Hepatocyte (in vitro differentiated cells): Measurements from ENCODE around the gene GRAMD1A. TPM values are rescaled to one million over a fixed set of nuclear protein-coding genes. Genes with fewer than 3 reads are reported as not detected.

Experiments
- DNase-seq: peaks from one replicate; pipeline ENCODE4 v3.0.0-alpha.2; 2016; ENCODE audit warnings: low spot score
- H2AFZ ChIP-seq: fragments of 200-600 bp; sonication (generic); 2 replicates; pipeline ENCODE4 v1.6.0; 2016; ENCODE audit warnings: antibody characterized with exemption, mild to moderate bottlenecking
- H3K27ac ChIP-seq: fragments of 200-600 bp; sonication (generic); 2 replicates; pipeline ENCODE4 v1.5.1; 2016; ENCODE audit warnings: mild to moderate bottlenecking
- H3K27me3 ChIP-seq: fragments of 200-600 bp; sonication (generic); 2 replicates; pipeline ENCODE4 v1.6.1; 2016
- H3K36me3 ChIP-seq: fragments of 200-600 bp; sonication (generic); replicated peaks from 2 replicates; pipeline ENCODE4 v1.5.1; 2016; ENCODE audit warnings: low read depth; ENCODE audit not compliant: insufficient read depth
- H3K4me1 ChIP-seq: fragments of 200-600 bp; sonication (generic); 2 replicates; pipeline ENCODE4 v1.5.1; 2016; ENCODE audit warnings: mild to moderate bottlenecking, moderate library complexity; ENCODE audit not compliant: insufficient read depth
- H3K4me2 ChIP-seq: fragments of 200-600 bp; sonication (generic); 2 replicates; pipeline ENCODE4 v1.6.0; 2016
- H3K4me3 ChIP-seq: fragments of 200-600 bp; sonication (generic); 2 replicates; pipeline ENCODE4 v1.5.1; 2016; ENCODE audit warnings: mild to moderate bottlenecking
- H3K79me2 ChIP-seq: fragments of 200-600 bp; sonication (generic); 2 replicates; pipeline ENCODE4 v1.6.0; 2017; ENCODE audit warnings: mild to moderate bottlenecking
- H3K9me2 ChIP-seq: fragments of 200-600 bp; sonication (generic); replicated peaks from 2 replicates; pipeline ENCODE4 v1.6.0; 2017; ENCODE audit warnings: mild to moderate bottlenecking; ENCODE audit not compliant: insufficient read depth
- H3K9me3 ChIP-seq: fragments of 200-600 bp; sonication (generic); 2 replicates; pipeline ENCODE4 v1.5.1; 2016; ENCODE audit warnings: low read depth, mild to moderate bottlenecking
- H4K20me1 ChIP-seq: fragments of 200-600 bp; sonication (generic); 2 replicates; pipeline ENCODE4 v1.6.0; 2016; ENCODE audit warnings: mild to moderate bottlenecking; ENCODE audit not compliant: insufficient read depth, poor library complexity, severe bottlenecking
- EZH2 ChIP-seq: fragments of 200-600 bp; sonication (generic); IDR thresholded peaks from 2 replicates; pipeline ENCODE4 v1.6.1; 2016; ENCODE audit warnings: antibody characterized with exemption, mild to moderate bottlenecking, borderline replicate concordance
- EZH2phosphoT487 ChIP-seq: fragments of 200-600 bp; sonication (generic); IDR thresholded peaks from one replicate; pipeline ENCODE4 v1.6.1; 2018; ENCODE audit warnings: antibody characterized with exemption, mild to moderate bottlenecking, low read depth, moderate library complexity; ENCODE audit not compliant: unreplicated experiment, severe bottlenecking
- WGBS: methylation state at CpG from one replicate; pipeline ENCODE4 v1.1.6; 2016; ENCODE audit warnings: low lambda C conversion rate; ENCODE audit errors: missing lambda C conversion rate; 5-methylcytosine and 5-hydroxymethylcytosine counted together
- polyA plus RNA-seq: library from polyadenylated mRNA; unstranded; fragments of >200 nt; fragmentation: Nextera tagmentation; extraction: Ambion mirVana; gene quantifications from 2 replicates; pipeline ENCODE4 v1.2.1, GENCODE V29; 2016
- total RNA-seq: library from RNA; depleted of rRNA; stranded (reverse); fragments of >200 nt; gene quantifications from 2 replicates; pipeline ENCODE4 v1.2.3, GENCODE V29; 2014
- TF ChIP-seq, protein P1 (sequence below): fragments of 200-600 bp; sonication (generic); IDR thresholded peaks from 2 replicates; pipeline ENCODE4 v1.5.1; 2016; ENCODE audit warnings: antibody characterized with exemption, mild to moderate bottlenecking; ENCODE audit not compliant: poor library complexity

The GRAMD1A gene
- total and polyA plus RNA-seq, 2 experiments from 2014 or later, result 34.8 to 92.4 TPM

DNA sequence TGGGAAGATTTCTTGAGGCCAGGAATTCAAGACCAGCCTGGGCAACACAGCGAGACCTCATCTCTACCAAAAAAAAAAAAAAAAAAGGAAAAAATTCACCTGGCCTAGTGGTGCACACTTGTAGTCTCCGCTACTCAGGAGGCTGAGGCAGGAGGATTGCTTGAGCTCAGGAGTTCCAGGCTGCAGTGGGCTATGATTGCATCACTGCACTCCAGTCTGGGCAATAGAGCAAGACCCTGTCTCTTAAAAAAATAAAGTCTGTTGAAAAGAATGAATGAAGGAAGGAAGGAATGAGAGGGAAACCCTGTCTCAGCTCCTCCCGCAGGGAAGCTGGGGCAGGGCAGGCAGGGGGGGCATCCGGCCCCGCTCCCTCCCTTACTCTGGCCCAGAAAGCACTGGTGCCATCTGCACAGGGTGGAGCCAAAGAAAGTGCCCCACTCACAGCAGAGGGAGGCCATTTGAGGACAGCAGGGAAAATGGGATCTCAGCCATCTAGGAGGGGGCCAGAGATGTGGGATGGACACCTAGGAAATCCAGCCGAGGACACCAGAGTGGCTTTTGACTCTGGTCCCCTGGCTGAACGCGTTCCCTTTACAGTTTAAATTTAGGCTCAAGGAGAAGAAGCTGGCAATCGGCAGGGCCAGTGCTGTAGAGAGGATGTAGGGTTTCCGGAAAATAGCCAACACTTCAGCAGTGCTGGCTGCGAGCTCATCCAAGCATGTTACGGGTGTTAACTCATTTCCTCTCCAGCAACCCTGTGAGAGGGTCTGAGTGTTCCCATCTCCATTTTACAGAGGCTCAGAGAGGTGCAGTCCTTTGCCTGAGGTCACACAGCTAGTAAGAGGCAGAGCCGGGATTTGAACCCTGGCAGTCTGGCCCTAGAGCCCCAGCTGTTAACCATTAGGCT, 37.8 kb downstream of the GRAMD1A start:
- no peak overlapping the region for H3K4me2 ChIP-seq
- no peak for DNase-seq
- no peaks in the 10 kb centered on the region for H4K20me1 ChIP-seq
- 87% methylated on average over 13 of the region's 13 CpGs for WGBS
- no peak overlapping the region for H3K4me3 ChIP-seq
- peaks cover 4% of the 10 kb centered on the region for H3K27me3 ChIP-seq
- H3K4me1 ChIP-seq, result peaks cover 16% of the 10 kb centered on the region
- no peak overlapping the region for H3K27ac ChIP-seq
- H3K9me2 ChIP-seq, result no peaks in the 10 kb centered on the region
- TF ChIP-seq, protein P1, sequence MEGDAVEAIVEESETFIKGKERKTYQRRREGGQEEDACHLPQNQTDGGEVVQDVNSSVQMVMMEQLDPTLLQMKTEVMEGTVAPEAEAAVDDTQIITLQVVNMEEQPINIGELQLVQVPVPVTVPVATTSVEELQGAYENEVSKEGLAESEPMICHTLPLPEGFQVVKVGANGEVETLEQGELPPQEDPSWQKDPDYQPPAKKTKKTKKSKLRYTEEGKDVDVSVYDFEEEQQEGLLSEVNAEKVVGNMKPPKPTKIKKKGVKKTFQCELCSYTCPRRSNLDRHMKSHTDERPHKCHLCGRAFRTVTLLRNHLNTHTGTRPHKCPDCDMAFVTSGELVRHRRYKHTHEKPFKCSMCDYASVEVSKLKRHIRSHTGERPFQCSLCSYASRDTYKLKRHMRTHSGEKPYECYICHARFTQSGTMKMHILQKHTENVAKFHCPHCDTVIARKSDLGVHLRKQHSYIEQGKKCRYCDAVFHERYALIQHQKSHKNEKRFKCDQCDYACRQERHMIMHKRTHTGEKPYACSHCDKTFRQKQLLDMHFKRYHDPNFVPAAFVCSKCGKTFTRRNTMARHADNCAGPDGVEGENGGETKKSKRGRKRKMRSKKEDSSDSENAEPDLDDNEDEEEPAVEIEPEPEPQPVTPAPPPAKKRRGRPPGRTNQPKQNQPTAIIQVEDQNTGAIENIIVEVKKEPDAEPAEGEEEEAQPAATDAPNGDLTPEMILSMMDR, result no peak
- TF ChIP-seq EZH2 (no peak), EZH2phosphoT487 (no peak)
- no peaks in the 10 kb centered on the region for H3K36me3 ChIP-seq
- no peak overlapping the region for H2AFZ ChIP-seq
- H3K79me2 ChIP-seq, result peaks cover 6% of the 10 kb centered on the region
- H3K9me3 ChIP-seq, result no peaks in the 10 kb centered on the region

- Histone ChIP-seq H3K9me2 (no peaks in the 10 kb centered on the region), H3K27me3 (no peaks in the 10 kb centered on the region), H3K79me2 (peaks cover 14% of the 10 kb centered on the region), H3K9me3 (no peaks in the 10 kb centered on the region), H3K4me1 (peaks cover 16% of the 10 kb centered on the region), H2AFZ (no peak overlapping the region), H3K36me3 (no peaks in the 10 kb centered on the region), H3K4me2 (no peak overlapping the region), H4K20me1 (no peaks in the 10 kb centered on the region), H3K27ac (no peak overlapping the region), H3K4me3 (no peak overlapping the region)
- WGBS, result 75% methylated on average over 17 of the region's 17 CpGs
- TF ChIP-seq, protein P1, result no peak
- TF ChIP-seq EZH2 (no peak), EZH2phosphoT487 (no peak)
- no peak for DNase-seq
Measured at GRCh38 chr19:35038623-35039512, 38.7 kb downstream of the GRAMD1A start.

DNA sequence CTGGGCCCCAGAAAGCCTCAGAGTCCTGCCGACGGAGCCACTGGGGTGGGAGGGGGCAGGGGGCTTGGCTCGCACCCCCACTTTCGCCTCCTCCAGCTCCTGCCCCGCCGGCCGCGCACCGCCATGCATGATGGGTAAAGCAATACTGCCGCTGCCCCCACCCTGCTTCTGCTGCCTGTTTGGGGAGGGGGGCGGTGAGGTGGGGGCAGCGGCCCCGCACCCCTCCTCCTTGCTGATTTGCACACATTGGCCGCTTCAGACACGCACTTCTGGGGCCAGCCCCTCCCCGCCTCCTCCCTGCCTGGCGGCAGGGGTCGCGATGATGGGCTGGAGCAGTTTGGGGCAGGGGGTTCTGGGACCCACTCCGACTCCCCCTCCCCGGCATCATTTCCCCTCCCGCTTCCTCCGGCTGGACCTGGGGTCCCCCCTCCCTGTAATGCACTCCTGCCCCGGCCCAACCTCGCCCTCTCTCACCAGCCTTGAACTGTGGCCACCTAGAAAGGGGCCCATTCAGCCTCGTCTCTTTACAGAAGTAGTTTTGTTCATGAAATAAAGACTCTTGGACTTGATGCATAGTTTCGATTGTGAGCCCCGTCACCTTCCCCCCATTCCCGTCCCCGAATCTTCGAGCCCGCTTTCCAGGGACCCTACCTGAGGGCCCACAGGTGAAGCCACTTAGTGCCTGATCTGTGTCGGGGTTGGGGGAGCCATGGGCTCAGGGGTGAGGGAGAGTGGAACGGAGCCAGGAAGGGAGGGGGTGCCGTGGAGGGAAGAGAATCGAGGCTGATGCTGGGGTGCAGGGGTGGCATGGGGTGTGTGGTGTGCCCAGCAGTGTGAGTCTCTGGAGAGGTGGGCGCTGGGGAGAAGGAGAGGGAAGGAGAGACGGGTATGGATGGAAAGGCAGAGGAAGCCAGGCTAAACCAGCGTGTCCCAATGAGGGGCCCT, 40.0 kb downstream of the GRAMD1A start:
- Histone ChIP-seq H3K4me3 (no peak overlapping the region), H3K79me2 (peaks cover 25% of the 10 kb centered on the region), H3K27ac (peak overlapping the region; percentile 99), H2AFZ (no peak overlapping the region), H3K4me1 (peaks cover 16% of the 10 kb centered on the region), H3K4me2 (peak overlapping the region; percentile 81), H3K9me3 (no peaks in the 10 kb centered on the region), H4K20me1 (peaks cover 6% of the 10 kb centered on the region), H3K36me3 (no peaks in the 10 kb centered on the region), H3K27me3 (no peaks in the 10 kb centered on the region), H3K9me2 (no peaks in the 10 kb centered on the region)
- TF ChIP-seq, protein P1, result no peak
- TF ChIP-seq EZH2phosphoT487 (no peak), EZH2 (no peak)
- no peak for DNase-seq
- 87% methylated on average over 20 of the region's 39 CpGs for WGBS
